SK-N-SH (cell line): ENCODE data around the gene TP53TG3D. TPM values are rescaled to one million over a fixed set of nuclear protein-coding genes. Genes with fewer than 3 reads are reported as not detected.
"Not testable (repeated sequence)": the region's sequence is repeated elsewhere in the genome, so short reads cannot be mapped to it uniquely, and the experiment has no call there.

Experiments used
- CTCF ChIA-PET: fragments of 300-600, 350-600 bp; formaldehyde crosslinking; extraction: SDS; loops from one replicate; lab custom pipeline; 2021; lab: Yijun Ruan, JAX
- POLR2A ChIA-PET: fragments of 350-600 bp; sonication (Branson Sonifier 250); formaldehyde crosslinking; extraction: SDS; loops from one replicate; lab custom pipeline; 2020; ENCODE audit warnings: antibody characterized with exemption, inconsistent platforms; lab: Yijun Ruan, JAX
- DNase-seq: peaks from one replicate; pipeline ENCODE4 v3.0.0; 2012
- H2AFZ ChIP-seq: fragments of 200-600 bp; sonication (generic); 2 replicates; pipeline ENCODE4 v1.8.1; 2016; ENCODE audit warnings: antibody characterized with exemption, mild to moderate bottlenecking, low read depth
- H3F3A ChIP-seq: fragments of 200-600 bp; sonication (generic); replicated peaks from 2 replicates; pipeline ENCODE3; 2016; ENCODE audit warnings: antibody characterized with exemption, mild to moderate bottlenecking; ENCODE audit not compliant: insufficient read depth
- H3K27ac ChIP-seq, 2 experiments: fragments of 200-500 bp in 1 of 2; fragments of 200-600 bp in 1 of 2; sonication (Bioruptor generic) in 1 of 2; sonication (generic), shearing (Covaris generic) in 1 of 2; 2 replicates each; pipeline versions ENCODE4 v1.5.1 to v1.6.1; 2014 to 2016; ENCODE audit warnings: low read depth in 2 of 2, inconsistent platforms in 1 of 2, low read length in 1 of 2, mild to moderate bottlenecking in 1 of 2, mixed read lengths in 1 of 2
- H3K27me3 ChIP-seq: fragments of 200-600 bp; sonication (generic), shearing (Covaris generic); 2 replicates; pipeline ENCODE4 v1.6.1; 2016; ENCODE audit warnings: mixed run types; ENCODE audit not compliant: insufficient read depth
- H3K36me3 ChIP-seq, 2 experiments: fragments of 200-500 bp in 1 of 2; fragments of 200-600 bp in 1 of 2; sonication (Bioruptor generic) in 1 of 2; sonication (generic) in 1 of 2; replicated peaks in 1 of 2; 2 replicates each; pipeline versions ENCODE3 to v1.5.1; 2014 to 2016; ENCODE audit warnings: low read length in 1 of 2, mild to moderate bottlenecking in 1 of 2; ENCODE audit not compliant: insufficient read depth in 2 of 2, control insufficient read depth in 1 of 2
- H3K4me1 ChIP-seq, 2 experiments: fragments of 200-500 bp in 1 of 2; fragments of 200-600 bp in 1 of 2; sonication (Bioruptor generic) in 1 of 2; sonication (generic), shearing (Covaris generic) in 1 of 2; 2 replicates each; pipeline versions ENCODE4 v1.5.1 to v1.6.1; 2014 to 2016; ENCODE audit warnings: low read depth in 1 of 2, low read length in 1 of 2, mixed run types in 1 of 2; ENCODE audit not compliant: insufficient read depth in 2 of 2, control insufficient read depth in 1 of 2
- H3K4me2 ChIP-seq: fragments of 200-600 bp; sonication (generic), shearing (Covaris generic); 2 replicates; pipeline ENCODE4 v1.6.1; 2017; ENCODE audit warnings: mixed run types
- H3K4me3 ChIP-seq, 2 experiments: fragments of 200-500 bp in 1 of 2; fragments of 200-600 bp in 1 of 2; sonication (Bioruptor generic) in 1 of 2; sonication (generic), shearing (Covaris generic) in 1 of 2; 2 replicates each; pipeline versions ENCODE4 v1.5.1 to v1.8.1; 2014 to 2016; ENCODE audit warnings: low read depth in 2 of 2, inconsistent platforms in 1 of 2, low read length in 1 of 2, mild to moderate bottlenecking in 1 of 2, mixed read lengths in 1 of 2, moderate library complexity in 1 of 2
- H3K79me2 ChIP-seq: fragments of 200-600 bp; sonication (generic); 2 replicates; pipeline ENCODE4 v1.8.1; 2017; ENCODE audit warnings: mild to moderate bottlenecking; ENCODE audit not compliant: insufficient read depth
- H3K9ac ChIP-seq: fragments of 200-600 bp; sonication (generic); 2 replicates; pipeline ENCODE4 v1.6.1; 2017; ENCODE audit warnings: mixed run types
- H3K9me2 ChIP-seq: fragments of 200-600 bp; sonication (generic); 2 replicates; pipeline ENCODE4 v1.6.1; 2017; ENCODE audit warnings: mixed run types
- H3K9me3 ChIP-seq: fragments of 200-600 bp; sonication (generic); 2 replicates; pipeline ENCODE4 v1.6.1; 2017; ENCODE audit warnings: mixed run types, mild to moderate bottlenecking, moderate library complexity
- H4K20me1 ChIP-seq: fragments of 200-600 bp; sonication (generic); 2 replicates; pipeline ENCODE4 v1.6.1; 2017; ENCODE audit warnings: mild to moderate bottlenecking, mixed run types; ENCODE audit not compliant: insufficient read depth
- WGBS: methylation state at CpG from one replicate; pipeline ENCODE4 v1.1.6; 2017; ENCODE audit warnings: low lambda C conversion rate; 5-methylcytosine and 5-hydroxymethylcytosine counted together
- polyA plus RNA-seq, 3 experiments: library from polyadenylated mRNA; depleted of rRNA; stranded (reverse); fragments of >200 nt; gene quantifications; 2 replicates each; pipeline ENCODE4 v1.2.3, GENCODE V29; 2012

Gene TP53TG3D, protein sequence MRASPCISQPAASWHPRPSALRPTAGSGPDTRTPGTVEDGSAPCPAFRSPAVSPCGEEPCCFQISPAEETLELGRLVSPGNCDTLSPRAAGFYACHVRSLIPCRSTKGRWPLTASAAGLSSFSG
- polyA plus RNA-seq (2012; rRNA removed), result 2.5 and 4.1 TPM in 2 replicates
- polyA plus RNA-seq (2012; cell fraction: cytosol; rRNA removed), result 3.1 and 3.3 TPM in 2 replicates
- 8.2 and 8.6 TPM in 2 replicates for polyA plus RNA-seq (2012; cell fraction: nucleus; rRNA removed)

DNA sequence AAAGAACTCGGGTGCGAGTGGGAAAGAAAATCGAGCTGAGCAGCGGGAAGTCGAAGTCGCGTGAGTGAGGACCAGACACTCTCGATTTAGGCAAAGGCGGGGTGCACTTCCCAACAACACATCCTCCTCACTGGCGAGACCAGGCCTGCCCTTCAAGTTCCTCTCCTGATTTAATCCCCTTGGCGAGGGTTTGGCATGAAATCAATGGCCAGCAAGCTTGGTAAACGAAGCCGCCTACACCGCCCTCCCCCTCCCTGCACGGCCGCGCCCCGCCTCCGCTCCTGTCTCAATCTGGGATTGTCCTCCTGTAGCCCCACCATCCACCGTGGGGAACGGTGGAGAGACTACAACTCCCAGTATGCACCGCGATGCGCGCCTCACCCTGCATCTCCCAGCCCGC, at the start of gene TP53TG3D:
TSS of gene TP53TG3D (plus strand) at position 301 of the 400 bp plus-strand sequence. CDS start at position 369, 68 bp downstream.
- H3K4me1 ChIP-seq, H3F3A ChIP-seq, H3K9me2 ChIP-seq, CTCF ChIA-PET, H3K9ac ChIP-seq, H2AFZ ChIP-seq, H3K4me2 ChIP-seq, H3K27ac ChIP-seq, DNase-seq, H3K9me3 ChIP-seq, H3K79me2 ChIP-seq, H4K20me1 ChIP-seq, H3K36me3 ChIP-seq, H3K27me3 ChIP-seq, POLR2A ChIA-PET: not testable (repeated sequence)
- whole genome bisulfite sequencing, result 59% methylated on average over 10 of the region's 26 CpGs
- H3K4me3 ChIP-seq, result peak within 1 kb of the TSS in 1 of 2 experiments; percentile 40; a peak in 2 of 4 replicates

DNA sequence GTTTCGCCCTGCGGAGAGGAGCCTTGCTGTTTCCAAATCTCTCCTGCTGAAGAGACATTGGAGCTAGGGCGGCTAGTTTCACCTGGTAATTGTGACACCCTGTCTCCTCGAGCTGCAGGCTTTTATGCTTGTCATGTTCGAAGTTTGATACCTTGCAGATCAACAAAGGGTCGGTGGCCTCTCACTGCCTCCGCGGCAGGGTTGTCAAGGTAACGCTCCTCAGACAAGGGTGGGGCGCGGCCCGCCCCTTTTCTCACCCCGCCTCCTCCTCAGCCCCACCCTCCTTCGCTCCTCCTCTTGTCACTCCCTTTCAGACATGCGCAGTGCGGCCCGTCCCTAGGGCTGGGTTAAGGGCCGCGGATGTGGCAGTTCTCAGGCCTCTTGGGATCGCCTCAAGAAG, 421 bp downstream of the TP53TG3D start:
- H3K36me3 ChIP-seq, H3K27me3 ChIP-seq, H3K9ac ChIP-seq, H3F3A ChIP-seq, H3K27ac ChIP-seq, POLR2A ChIA-PET, H3K9me3 ChIP-seq, H3K4me3 ChIP-seq, DNase-seq, H3K9me2 ChIP-seq, H4K20me1 ChIP-seq, H2AFZ ChIP-seq, H3K79me2 ChIP-seq, H3K4me1 ChIP-seq, H3K4me2 ChIP-seq, CTCF ChIA-PET: not testable (repeated sequence)
- WGBS, result 0% methylated on average over 4 of the region's 20 CpGs

DNA sequence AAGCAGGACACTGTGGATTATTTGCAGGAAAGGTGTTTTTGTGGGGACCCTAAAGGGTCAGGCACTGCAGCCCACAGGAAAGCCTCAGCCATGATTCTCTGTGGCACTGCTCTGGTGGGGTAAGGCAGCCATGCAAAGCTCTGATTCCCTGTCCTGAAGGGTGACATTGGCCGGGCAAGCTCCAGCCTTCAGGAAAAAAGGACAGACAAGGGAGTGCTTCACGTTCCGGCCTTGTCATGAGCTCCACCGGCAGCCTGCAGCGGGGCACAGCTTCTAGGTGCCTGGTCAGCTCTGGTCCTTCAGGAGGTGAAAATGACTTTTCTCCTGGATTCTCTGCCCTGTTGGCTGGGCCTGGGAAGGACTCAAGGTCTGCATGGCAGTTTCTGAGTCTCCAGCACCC, 8.4 kb downstream of the TP53TG3D start:
- H3K27me3 ChIP-seq, H3K9me2 ChIP-seq, H3K27ac ChIP-seq, H2AFZ ChIP-seq, H3K9me3 ChIP-seq, H3K79me2 ChIP-seq, H3K4me1 ChIP-seq, H3K36me3 ChIP-seq, H3F3A ChIP-seq, H3K4me2 ChIP-seq, H3K9ac ChIP-seq, H4K20me1 ChIP-seq, DNase-seq, H3K4me3 ChIP-seq, POLR2A ChIA-PET, CTCF ChIA-PET: not testable (repeated sequence)
- WGBS, result no CpG with 5 or more reads among the region's 5 CpGs

DNA sequence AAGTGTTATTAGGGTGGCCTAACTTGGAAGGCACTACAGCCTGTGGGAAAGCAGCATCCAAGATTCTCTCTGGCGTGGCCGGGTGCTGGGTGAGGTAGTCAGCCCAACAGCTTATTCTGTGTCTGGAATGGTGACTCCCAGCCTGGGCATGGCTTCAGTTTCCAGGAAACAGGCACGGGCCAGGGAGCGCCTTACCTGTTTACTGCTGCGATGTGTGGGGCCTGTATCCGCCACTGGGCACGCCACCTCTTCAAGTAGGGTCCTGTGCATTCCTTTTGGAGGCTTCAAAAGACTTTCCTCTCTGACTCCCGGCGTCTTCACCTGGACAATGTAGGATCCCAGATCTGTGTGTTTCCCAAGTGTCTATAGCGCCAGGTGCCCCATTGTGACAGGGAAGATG, 10.5 kb downstream of the TP53TG3D start:
- DNase-seq, H3K9me2 ChIP-seq, H2AFZ ChIP-seq, H3K4me3 ChIP-seq, H3K9me3 ChIP-seq, H3K4me1 ChIP-seq, H3K36me3 ChIP-seq, H4K20me1 ChIP-seq, H3K79me2 ChIP-seq, H3K9ac ChIP-seq, H3K27ac ChIP-seq, H3K27me3 ChIP-seq, POLR2A ChIA-PET, H3K4me2 ChIP-seq, H3F3A ChIP-seq, CTCF ChIA-PET: not testable (repeated sequence)
- WGBS, result 40% methylated on average over 1 of the region's 10 CpGs

DNA sequence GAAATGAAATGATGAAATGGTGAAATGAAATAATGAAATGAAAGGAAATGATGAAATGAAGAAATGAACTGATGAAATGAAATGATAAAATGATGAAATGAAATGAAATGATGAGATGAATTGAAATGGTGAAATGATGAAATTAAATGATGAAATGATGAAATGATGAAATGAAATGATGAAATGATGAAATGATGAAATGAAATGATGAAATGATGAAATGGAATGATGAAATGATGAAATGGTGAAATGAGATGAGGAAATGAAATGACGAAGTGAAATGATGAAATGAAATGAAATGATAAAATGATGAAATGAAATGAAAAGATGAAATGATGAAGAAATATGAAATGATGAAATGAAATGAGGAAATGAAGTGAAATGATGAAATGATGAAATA, 28.8 kb downstream of the TP53TG3D start:
- H3K4me3 ChIP-seq, H3K9me3 ChIP-seq, H3K27me3 ChIP-seq, H3K27ac ChIP-seq, H3F3A ChIP-seq, POLR2A ChIA-PET, H3K9me2 ChIP-seq, DNase-seq, CTCF ChIA-PET, H3K4me1 ChIP-seq, H3K36me3 ChIP-seq, H2AFZ ChIP-seq, H4K20me1 ChIP-seq, H3K4me2 ChIP-seq, H3K9ac ChIP-seq, H3K79me2 ChIP-seq: not testable (repeated sequence)
- 4% methylated on average over 1 of the region's 1 CpG for WGBS

DNA sequence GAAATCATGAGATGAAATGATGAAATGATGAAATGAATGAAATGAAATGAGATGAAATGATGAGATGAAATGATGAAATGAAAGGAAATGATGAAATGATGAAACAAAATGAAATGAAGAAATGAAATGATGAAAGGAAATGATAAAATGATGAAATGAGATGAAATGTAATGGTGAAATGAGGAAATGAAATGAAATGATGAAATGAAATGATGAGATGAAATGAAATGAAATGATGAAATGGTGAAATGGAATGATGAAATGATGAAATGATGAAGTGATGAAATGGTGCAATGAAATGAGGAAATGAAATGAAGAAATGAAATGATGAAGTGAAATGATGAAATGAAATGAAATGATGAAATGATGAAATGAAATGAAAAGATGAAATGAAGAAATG, 29.9 kb downstream of the TP53TG3D start:
- H3K27ac ChIP-seq, H3K79me2 ChIP-seq, H3K9me2 ChIP-seq, DNase-seq, H3K27me3 ChIP-seq, H3K9ac ChIP-seq, H2AFZ ChIP-seq, H3K4me2 ChIP-seq, H3K4me3 ChIP-seq, CTCF ChIA-PET, H3K36me3 ChIP-seq, POLR2A ChIA-PET, H3F3A ChIP-seq, H4K20me1 ChIP-seq, H3K9me3 ChIP-seq, H3K4me1 ChIP-seq: not testable (repeated sequence)
